B cell (primary cell): ENCODE measurements around the gene TRIM75. TPM values are rescaled to one million over a fixed set of nuclear protein-coding genes. Genes with fewer than 3 reads are reported as not detected.

Experiments
- ATAC-seq: fragments of 200-7000 bp; cut with Tn5 transposase; one replicate; pipeline ENCODE4 v1.10.0; 2021; ENCODE audit warnings: low read depth, mild to moderate bottlenecking, moderate number of reproducible peaks, moderate library complexity
- CTCF ChIA-PET: fragments of 350-600 bp; sonication (Branson Sonifier 250); formaldehyde crosslinking; loops from one replicate; lab custom pipeline; 2021; ENCODE audit warnings: antibody characterized with exemption, inconsistent platforms; lab: Charles Lee
- POLR2A ChIA-PET: fragments of 350-600 bp; sonication (Branson Sonifier 250); formaldehyde crosslinking; loops from one replicate; lab custom pipeline; 2021; ENCODE audit warnings: antibody characterized with exemption; lab: Charles Lee
- DNase-seq: peaks from one replicate; pipeline ENCODE4 v3.0.0; 2013
- H2AFZ ChIP-seq: 2 replicates; pipeline ENCODE4 v1.6.1; 2012; ENCODE audit warnings: mild to moderate bottlenecking, low read depth, low read length; ENCODE audit not compliant: insufficient read depth, poor library complexity, severe bottlenecking
- H3K27ac ChIP-seq, 2 donors: 1 replicate in 1 of 2; 2 replicates in 1 of 2; pipeline ENCODE4 v1.5.1; 2012 to 2013; ENCODE audit warnings: low read length in 2 of 2, mild to moderate bottlenecking in 2 of 2, moderate library complexity in 1 of 2
- H3K27me3 ChIP-seq, 4 experiments: fragments of 200-600 bp in 1 of 4; sonication (generic) in 1 of 4; replicated peaks in 1 of 4; 1 replicate in 2 of 4; 2 replicates in 2 of 4; pipeline versions ENCODE4 v1.6.1 to v1.7.0; 2013 to 2016; ENCODE audit warnings: low read length in 3 of 4, mild to moderate bottlenecking in 2 of 4, mixed read lengths in 1 of 4, moderate library complexity in 1 of 4; ENCODE audit not compliant: insufficient read depth in 4 of 4, control insufficient read depth in 3 of 4; ENCODE audit errors: control extremely low read depth in 1 of 4
- H3K36me3 ChIP-seq, 2 experiments: replicated peaks in 1 of 2; 1 replicate in 1 of 2; 2 replicates in 1 of 2; pipeline versions ENCODE4 v1.6.1 to v1.7.1; 2013; ENCODE audit warnings: low read length in 1 of 2; ENCODE audit not compliant: insufficient read depth in 2 of 2, control insufficient read depth in 1 of 2; ENCODE audit errors: control extremely low read depth in 1 of 2, extremely low read depth in 1 of 2
- H3K4me1 ChIP-seq, 2 donors: fragments of 200-600 bp in 1 of 2; sonication (generic) in 1 of 2; 1 replicate in 1 of 2; 2 replicates in 1 of 2; pipeline versions ENCODE4 v1.5.1 to v1.6.1; 2013 to 2017; ENCODE audit warnings: low read length in 2 of 2; ENCODE audit not compliant: control insufficient read depth in 2 of 2, insufficient read depth in 2 of 2
- H3K4me2 ChIP-seq: replicated peaks from 2 replicates; pipeline ENCODE3; 2012; ENCODE audit warnings: mild to moderate bottlenecking, low read depth, low read length; ENCODE audit not compliant: poor library complexity, severe bottlenecking
- H3K4me3 ChIP-seq, 5 experiments: fragments of 200-600 bp in 1 of 5; sonication (generic) in 1 of 5; 1 replicate in 3 of 5; 2 replicates in 2 of 5; pipeline versions ENCODE4 v1.5.1 to v1.7.0; 2011 to 2016; ENCODE audit warnings: low read length in 4 of 5, mild to moderate bottlenecking in 4 of 5, low read depth in 2 of 5, control low read depth in 1 of 5, moderate library complexity in 1 of 5; ENCODE audit not compliant: insufficient read depth in 1 of 5; ENCODE audit errors: control extremely low read depth in 1 of 5, extremely low read depth in 1 of 5
- H3K79me2 ChIP-seq: fragments of 200-600 bp; sonication (generic); one replicate; pipeline ENCODE4 v1.6.0; 2016; ENCODE audit warnings: low read length; ENCODE audit not compliant: control insufficient read depth, insufficient read depth
- H3K9ac ChIP-seq: fragments of 200-600 bp; sonication (generic); 2 replicates; pipeline ENCODE4 v1.6.1; 2017; ENCODE audit warnings: mild to moderate bottlenecking, low read length, moderate library complexity
- H3K9me3 ChIP-seq, 3 donors: one replicate each; pipeline versions ENCODE4 v1.6.1 to v1.7.1; 2013; ENCODE audit warnings: low read length in 2 of 3; ENCODE audit not compliant: control insufficient read depth in 2 of 3, insufficient read depth in 1 of 3; ENCODE audit errors: control extremely low read depth in 1 of 3
- H4K20me1 ChIP-seq: 2 replicates; pipeline ENCODE4 v1.6.0; 2012; ENCODE audit warnings: mild to moderate bottlenecking, low read length; ENCODE audit not compliant: insufficient read depth, control insufficient read depth, poor library complexity, severe bottlenecking
- H3K27ac Mint-ChIP-seq: one replicate; pipeline ENCODE4 v1.8.0; 2021; ENCODE audit warnings: mixed read lengths
- H3K27me3 Mint-ChIP-seq: one replicate; pipeline ENCODE4 v1.8.0; 2021; ENCODE audit warnings: mixed read lengths
- H3K4me1 Mint-ChIP-seq: one replicate; pipeline ENCODE4 v1.8.0; 2021; ENCODE audit warnings: mixed read lengths
- H3K4me3 Mint-ChIP-seq: one replicate; pipeline ENCODE4 v1.8.0; 2021; ENCODE audit warnings: mixed read lengths
- H3K9me3 Mint-ChIP-seq: one replicate; pipeline ENCODE4 v1.8.0; 2022; ENCODE audit warnings: mixed read lengths; ENCODE audit not compliant: insufficient read depth
- CTCF ChIP-seq: fragments of 200-600 bp; IDR thresholded peaks from one replicate; pipeline ENCODE4 v1.8.0; 2022; ENCODE audit warnings: antibody characterized with exemption, mild to moderate bottlenecking
- EZH2 ChIP-seq: IDR thresholded peaks from 2 replicates; pipeline ENCODE4 v1.6.1; 2012; ENCODE audit warnings: borderline replicate concordance, low read depth, mild to moderate bottlenecking, moderate library complexity, low read length; ENCODE audit not compliant: insufficient read depth, poor library complexity, severe bottlenecking
- WGBS: methylation state at CpG from one replicate; pipeline ENCODE4 v1.1.5; 2013; ENCODE audit warnings: missing lambda C conversion rate; ENCODE audit not compliant: insufficient coverage; 5-methylcytosine and 5-hydroxymethylcytosine counted together
- intact Hi-C: fragments of 100-400 bp; cut with micrococcal nuclease; formaldehyde crosslinking; loops from one replicate; pipeline ENCODE4 v1.10.0; 2022
- polyA plus RNA-seq: library from polyadenylated mRNA; depleted of rRNA; stranded (reverse); fragments of >200 nt; gene quantifications from 2 replicates; pipeline ENCODE4 v1.2.3, GENCODE V29; 2012
- small RNA-seq: library from RNA; depleted of rRNA; stranded (forward); fragments of <200 nt; gene quantifications from one replicate; pipeline ENCODE3, GENCODE V24; 2012; ENCODE audit warnings: low replicate concordance, low read depth; ENCODE audit not compliant: insufficient read length
- total RNA-seq, 2 donors: library from RNA; stranded (reverse); fragments of 120-200 nt in 1 of 2; gene quantifications; 1 replicate in 1 of 2; 2 replicates in 1 of 2; pipeline versions ENCODE4 v1.2.3 to v1.2.4, GENCODE V29; 2013 to 2022

Gene TRIM75
- total and polyA plus RNA-seq, 2 donors (not counting 1 experiment from before 2014, with no cell fraction given) = not detected

- H3K4me2 ChIP-seq = no peak overlapping the region
- H4K20me1 ChIP-seq = peaks cover 16% of the 10 kb centered on the region
- POLR2A ChIA-PET = no interaction called here
- no peaks in the 10 kb centered on the region for H3K9me3 Mint-ChIP-seq
- no peak overlapping the region for H3K9ac ChIP-seq
- CTCF ChIA-PET = no interaction called here
- TF ChIP-seq CTCF (no peak), EZH2 (no peak)
- intact Hi-C loops = no loop called here
- H2AFZ ChIP-seq = no peak overlapping the region
- H3K27ac Mint-ChIP-seq = no peak overlapping the region
- H3K4me3 Mint-ChIP-seq = no peak overlapping the region
- H3K4me1 ChIP-seq = peaks cover 2 to 3% of the 10 kb centered on the region in 2 donors
- no peaks in the 10 kb centered on the region for H3K9me3 ChIP-seq
- WGBS = 87% methylated on average over 6 of the region's 6 CpGs
- H3K79me2 ChIP-seq = peaks cover 58% of the 10 kb centered on the region
- no peak for DNase-seq
- H3K36me3 ChIP-seq = peaks cover 9 to 13% of the 10 kb centered on the region in 2 experiments
- no peak overlapping the region for H3K4me3 ChIP-seq
- no peak for ATAC-seq
- H3K27ac ChIP-seq = no peak overlapping the region
- H3K27me3 Mint-ChIP-seq = no peaks in the 10 kb centered on the region
- H3K4me1 Mint-ChIP-seq = peaks cover 4% of the 10 kb centered on the region
- H3K27me3 ChIP-seq = no peaks in the 10 kb centered on the region
Observed at GRCh38 chr4:165106518-165106917, 52.9 kb downstream of the TRIM75 start.

Small RNAs within 50 kb of the gene (small RNA-seq; reads per million reads assigned to genes)
- gene AC106872.12 = not detected

Other genes with a start within 250 kb of the TRIM75 start
- not detected in 2 replicates for gene APELA, start 176.7 kb upstream of the TRIM75 start, total RNA-seq
- gene APELA, start 176.7 kb upstream of the TRIM75 start, polyA plus RNA-seq = not detected in 2 replicates
- 2.2 and 2.3 TPM in 2 replicates for gene TRIM61, start 76.2 kb upstream of the TRIM75 start, total RNA-seq
- gene TRIM61, start 76.2 kb upstream of the TRIM75 start, polyA plus RNA-seq = 0.16 and 0.42 TPM in 2 replicates
- not detected in 2 replicates for gene TRIM60, start 21.9 kb upstream of the TRIM75 start, total RNA-seq
- gene TRIM60, start 21.9 kb upstream of the TRIM75 start, polyA plus RNA-seq = not detected in 2 replicates
- gene TMEM192, start 59.0 kb downstream of the TRIM75 start, total RNA-seq = 13.3 and 14.3 TPM in 2 replicates
- gene TMEM192, start 59.0 kb downstream of the TRIM75 start, polyA plus RNA-seq = 7.7 and 9.3 TPM in 2 replicates
- gene KLHL2, start 153.7 kb downstream of the TRIM75 start, total RNA-seq = 76.2 and 77.5 TPM in 2 replicates
- gene KLHL2, start 153.7 kb downstream of the TRIM75 start, polyA plus RNA-seq = 7.8 and 16.8 TPM in 2 replicates